Endodermal cell (in vitro differentiated cells): Measurements from ENCODE around the gene HPCAL1. TPM values are rescaled to one million over a fixed set of nuclear protein-coding genes. Genes with fewer than 3 reads are reported as not detected.

Experiments
- DNase-seq: peaks from one replicate; pipeline ENCODE4 v3.0.0-alpha.2; 2017
- H3K27ac ChIP-seq: 2 replicates; pipeline ENCODE4 v1.5.1; 2013; ENCODE audit warnings: mild to moderate bottlenecking, low read depth, low read length, moderate library complexity
- H3K27me3 ChIP-seq: 2 replicates; pipeline ENCODE4 v1.6.1; 2013; ENCODE audit warnings: mild to moderate bottlenecking, low read length, moderate library complexity; ENCODE audit not compliant: insufficient read depth, control insufficient read depth, poor library complexity, severe bottlenecking
- H3K36me3 ChIP-seq: 2 replicates; pipeline ENCODE4 v1.7.0; 2013; ENCODE audit warnings: mild to moderate bottlenecking, low read length, moderate library complexity; ENCODE audit not compliant: control insufficient read depth, insufficient read depth
- H3K4me1 ChIP-seq: one replicate; pipeline ENCODE4 v1.7.0; 2013; ENCODE audit warnings: low read length; ENCODE audit not compliant: control insufficient read depth, insufficient read depth
- H3K4me3 ChIP-seq: 2 replicates; pipeline ENCODE4 v1.5.1; 2013; ENCODE audit warnings: mild to moderate bottlenecking, low read length, moderate library complexity
- H3K9ac ChIP-seq: 2 replicates; pipeline ENCODE4 v1.6.1; 2013; ENCODE audit warnings: mild to moderate bottlenecking, low read length, moderate library complexity; ENCODE audit not compliant: poor library complexity, severe bottlenecking; ENCODE audit errors: extremely low read depth
- H3K9me3 ChIP-seq: 2 replicates; pipeline ENCODE4 v1.6.1; 2013; ENCODE audit warnings: mild to moderate bottlenecking, low read length, moderate library complexity; ENCODE audit not compliant: control insufficient read depth
- H3K27ac Mint-ChIP-seq: 2 replicates; pipeline ENCODE4 v1.8.0; 2020; ENCODE audit warnings: mixed read lengths
- H3K27me3 Mint-ChIP-seq: 2 replicates; pipeline ENCODE4 v1.8.0; 2021; ENCODE audit warnings: mild to moderate bottlenecking, mixed read lengths; ENCODE audit not compliant: insufficient read depth
- H3K36me3 Mint-ChIP-seq: 2 replicates; pipeline ENCODE4 v1.8.0; 2020; ENCODE audit warnings: low read depth, mixed read lengths
- H3K4me1 Mint-ChIP-seq: 2 replicates; pipeline ENCODE4 v1.8.0; 2020; ENCODE audit warnings: mixed read lengths
- H3K4me3 Mint-ChIP-seq: 2 replicates; pipeline ENCODE4 v1.8.0; 2020; ENCODE audit warnings: mild to moderate bottlenecking, moderate library complexity, mixed read lengths
- H3K9me3 Mint-ChIP-seq: 2 replicates; pipeline ENCODE4 v1.8.0; 2020; ENCODE audit warnings: mild to moderate bottlenecking, mixed read lengths
- WGBS, 2 experiments: methylation state at CpG; one replicate each; pipeline versions ENCODE4 v1.1.5 to v1.1.7; 2013; ENCODE audit warnings: missing lambda C conversion rate in 2 of 2, mixed read lengths in 1 of 2; ENCODE audit not compliant: insufficient coverage in 1 of 2, insufficient read length in 1 of 2; 5-methylcytosine and 5-hydroxymethylcytosine counted together
- total RNA-seq, 2 donors: library from RNA; stranded (reverse); fragmentation: NEBNext Ultra II Directional in 1 of 2; extraction: Animal tissue kit (Norgen Biotek cat#: 25700) in 1 of 2; gene quantifications; 2 replicates in 1 of 2; 3 replicates in 1 of 2; pipeline ENCODE4 v1.2.1, GENCODE V29; 2021
- TF ChIP-seq, protein P1 (sequence below): fragments of 200-600 bp; sonication (generic); conservative IDR thresholded peaks from 2 replicates; pipeline ENCODE4 v1.5.0; 2021; ENCODE audit warnings: antibody characterized with exemption, mild to moderate bottlenecking

The HPCAL1 gene
- total RNA-seq, 2 donors from 2014 or later: 6.8 to 8.1 TPM

DNA sequence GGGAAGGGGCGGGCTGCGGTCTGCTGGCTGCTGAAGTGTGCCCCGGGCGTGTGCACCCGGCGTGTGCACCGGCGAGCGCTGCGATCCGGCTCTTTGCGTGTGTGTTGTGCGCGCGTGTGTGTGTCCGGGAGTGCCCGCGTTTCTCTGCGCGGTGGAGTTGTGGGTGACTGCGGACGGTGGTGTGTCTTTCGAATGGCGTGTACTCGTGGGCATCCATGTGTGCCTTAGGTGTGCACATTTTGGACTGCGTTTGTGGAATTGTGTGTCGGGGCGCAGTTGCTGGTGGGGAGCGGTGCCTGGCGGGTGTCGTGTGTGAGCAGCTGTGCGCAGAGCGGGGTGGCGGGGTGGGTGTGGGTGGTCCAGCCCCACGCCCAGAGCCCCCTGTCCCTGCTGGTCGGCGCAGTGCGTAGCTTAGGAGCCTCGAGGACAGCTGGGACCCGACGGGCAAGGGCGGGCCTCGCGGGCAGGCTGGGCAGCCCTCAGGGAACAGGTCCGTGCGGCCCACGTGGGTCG is 533 bp downstream of the HPCAL1 start:
- H3K9ac ChIP-seq: peak overlapping the region; percentile 6
- 0 to 2% methylated on average over 13 to 48 of the region's 48 CpGs for whole genome bisulfite sequencing, 2 experiments
- no peak for DNase-seq
- peaks cover 47% of the 10 kb centered on the region for H3K27me3 ChIP-seq
- TF ChIP-seq, protein P1, sequence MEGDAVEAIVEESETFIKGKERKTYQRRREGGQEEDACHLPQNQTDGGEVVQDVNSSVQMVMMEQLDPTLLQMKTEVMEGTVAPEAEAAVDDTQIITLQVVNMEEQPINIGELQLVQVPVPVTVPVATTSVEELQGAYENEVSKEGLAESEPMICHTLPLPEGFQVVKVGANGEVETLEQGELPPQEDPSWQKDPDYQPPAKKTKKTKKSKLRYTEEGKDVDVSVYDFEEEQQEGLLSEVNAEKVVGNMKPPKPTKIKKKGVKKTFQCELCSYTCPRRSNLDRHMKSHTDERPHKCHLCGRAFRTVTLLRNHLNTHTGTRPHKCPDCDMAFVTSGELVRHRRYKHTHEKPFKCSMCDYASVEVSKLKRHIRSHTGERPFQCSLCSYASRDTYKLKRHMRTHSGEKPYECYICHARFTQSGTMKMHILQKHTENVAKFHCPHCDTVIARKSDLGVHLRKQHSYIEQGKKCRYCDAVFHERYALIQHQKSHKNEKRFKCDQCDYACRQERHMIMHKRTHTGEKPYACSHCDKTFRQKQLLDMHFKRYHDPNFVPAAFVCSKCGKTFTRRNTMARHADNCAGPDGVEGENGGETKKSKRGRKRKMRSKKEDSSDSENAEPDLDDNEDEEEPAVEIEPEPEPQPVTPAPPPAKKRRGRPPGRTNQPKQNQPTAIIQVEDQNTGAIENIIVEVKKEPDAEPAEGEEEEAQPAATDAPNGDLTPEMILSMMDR: no peak
- H3K27ac ChIP-seq: no peak overlapping the region
- peak overlapping the region; percentile 72 for H3K27ac Mint-ChIP-seq
- H3K4me1 Mint-ChIP-seq: peaks cover 29% of the 10 kb centered on the region
- H3K36me3 ChIP-seq: no peaks in the 10 kb centered on the region
- H3K4me3 ChIP-seq: peak overlapping the region; percentile 82
- no peaks in the 10 kb centered on the region for H3K36me3 Mint-ChIP-seq
- H3K4me3 Mint-ChIP-seq: peak overlapping the region; percentile 73
- no peaks in the 10 kb centered on the region for H3K9me3 ChIP-seq
- H3K9me3 Mint-ChIP-seq: no peaks in the 10 kb centered on the region
- H3K4me1 ChIP-seq: no peaks in the 10 kb centered on the region
- H3K27me3 Mint-ChIP-seq: peaks cover 50% of the 10 kb centered on the region

DNA sequence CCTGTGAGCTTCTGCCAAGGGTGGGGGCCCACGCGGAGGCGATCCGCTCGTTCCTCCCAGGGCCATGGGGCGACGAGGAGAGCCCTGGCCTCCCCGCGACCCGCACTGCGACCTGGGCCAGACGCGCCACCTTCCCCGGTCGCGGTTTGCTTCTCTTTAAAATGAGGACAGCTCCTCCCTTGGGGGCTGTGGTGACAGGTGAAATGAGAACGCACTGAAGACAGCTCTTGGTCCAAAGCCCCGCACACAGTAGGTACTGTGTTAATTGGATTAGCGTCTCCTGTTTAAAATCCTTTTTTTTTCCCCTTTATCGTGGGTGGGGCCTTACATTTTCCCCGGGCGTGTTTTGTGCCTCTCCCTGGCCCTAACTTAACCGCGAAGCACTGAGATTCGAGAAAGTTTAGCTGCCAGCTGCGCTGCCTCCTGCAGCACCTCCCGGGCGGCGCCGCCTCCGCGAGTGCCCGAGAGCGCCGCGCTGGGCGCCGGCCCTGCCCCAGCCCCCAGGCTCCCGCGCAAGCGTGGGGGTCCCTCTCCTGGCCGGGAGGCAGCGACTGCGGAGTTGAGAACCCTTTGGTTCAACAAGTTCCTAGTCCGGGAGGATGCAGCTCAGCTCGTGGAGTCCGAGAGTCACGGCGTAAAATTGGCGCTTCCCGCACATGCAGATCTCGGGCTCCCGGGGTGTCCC is 1.1 kb downstream of the HPCAL1 start:
- Histone ChIP-seq H3K9ac (peak overlapping the region; percentile 15), H3K27me3 (peaks cover 47% of the 10 kb centered on the region), H3K27ac (no peak overlapping the region), H3K9me3 (no peaks in the 10 kb centered on the region), H3K4me3 (peak overlapping the region; percentile 82), H3K4me1 (no peaks in the 10 kb centered on the region), H3K36me3 (no peaks in the 10 kb centered on the region)
- WGBS, 2 experiments: 2 to 3% methylated on average over 41 to 53 of the region's 53 CpGs
- Mint-ChIP-seq H3K4me3 (peak overlapping the region; percentile 73), H3K4me1 (peaks cover 28% of the 10 kb centered on the region), H3K27ac (no peak overlapping the region), H3K36me3 (no peaks in the 10 kb centered on the region), H3K9me3 (no peaks in the 10 kb centered on the region), H3K27me3 (peaks cover 51% of the 10 kb centered on the region)
- peak; percentile 79 for DNase-seq
- TF ChIP-seq, protein P1: peak; percentile 19

DNA sequence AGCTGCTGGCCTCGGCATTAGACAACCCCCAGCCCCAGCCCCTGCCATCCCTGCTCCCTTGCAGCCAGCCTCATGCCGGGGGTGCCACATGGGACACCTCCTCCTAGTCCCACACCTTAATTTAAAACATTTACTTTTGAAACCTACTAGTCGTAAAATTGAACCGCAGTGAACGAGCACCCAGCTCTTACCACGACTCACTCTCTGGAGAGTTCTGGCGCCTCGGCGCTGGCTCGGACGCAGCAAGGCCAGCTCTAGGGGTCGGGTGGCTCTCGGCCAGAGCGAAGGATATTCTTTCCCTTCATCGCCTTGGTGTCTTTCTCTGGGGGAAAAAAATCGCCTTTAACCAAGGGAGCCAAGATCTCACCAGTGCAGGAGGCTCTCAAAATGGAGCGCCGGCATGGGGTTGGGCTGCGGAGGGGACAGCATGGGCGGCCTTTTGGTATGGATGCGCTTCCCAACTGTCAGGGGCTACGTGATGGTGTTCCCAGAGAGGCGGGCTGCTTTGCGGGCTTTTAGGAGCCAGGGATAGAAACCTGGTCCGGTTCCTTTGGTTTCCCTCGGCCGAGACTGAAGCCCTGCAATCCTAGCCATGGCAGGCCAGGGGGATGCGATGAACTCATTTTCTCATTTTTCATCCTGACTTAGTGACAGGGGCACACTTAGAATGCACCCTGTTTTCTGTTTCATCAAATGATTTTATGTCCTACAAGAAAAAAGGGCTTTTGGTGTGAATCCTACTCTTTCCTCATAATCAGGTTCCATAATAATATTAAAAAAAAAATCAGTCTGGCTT is 2.0 kb downstream of the HPCAL1 start:
- Mint-ChIP-seq H3K9me3 (no peaks in the 10 kb centered on the region), H3K27me3 (peaks cover 51% of the 10 kb centered on the region), H3K27ac (no peak overlapping the region), H3K4me1 (peaks cover 28% of the 10 kb centered on the region), H3K36me3 (no peaks in the 10 kb centered on the region), H3K4me3 (peak overlapping the region; percentile 73)
- peaks cover 47% of the 10 kb centered on the region for H3K27me3 ChIP-seq
- H3K36me3 ChIP-seq: no peaks in the 10 kb centered on the region
- H3K4me1 ChIP-seq: no peaks in the 10 kb centered on the region
- TF ChIP-seq, protein P1: no peak
- H3K4me3 ChIP-seq: peak overlapping the region; percentile 82
- no peak overlapping the region for H3K9ac ChIP-seq
- 28 to 37% methylated on average over 21 to 28 of the region's 28 CpGs for WGBS, 2 experiments
- peak; percentile 63 for DNase-seq
- H3K9me3 ChIP-seq: no peaks in the 10 kb centered on the region
- H3K27ac ChIP-seq: no peak overlapping the region
